ENCODE measurements around the gene AEN.

Gene AEN

GRCh38 chr15:88613074-88613944, 7.8 kb upstream of the AEN start:
- no peak for DNase-seq

GRCh38 chr15:88615303-88616107, 5.6 kb upstream of the AEN start:
- no peak for DNase-seq

- DNase-seq: no peak
Measured at GRCh38 chr15:88616240-88616639, 4.9 kb upstream of the AEN start.

GRCh38 chr15:88617031-88617722, 4.0 kb upstream of the AEN start:
- DNase-seq: no peak

GRCh38 chr15:88617790-88618189, 3.4 kb upstream of the AEN start:
- DNase-seq: no peak

GRCh38 chr15:88618686-88619085, 2.5 kb upstream of the AEN start:
- DNase-seq: no peak

GRCh38 chr15:88619796-88620195, 1.3 kb upstream of the AEN start:
- DNase-seq: no peak

GRCh38 chr15:88621789-88622604, 857 bp downstream of the AEN start:
- DNase-seq: peak; percentile 14

- DNase-seq: no peak
Measured at GRCh38 chr15:88622605-88622975, 1.4 kb downstream of the AEN start.

GRCh38 chr15:88623061-88623460, 1.9 kb downstream of the AEN start:
- no peak for DNase-seq

- DNase-seq: no peak
Measured at GRCh38 chr15:88623632-88624031, 2.5 kb downstream of the AEN start.

- peak; percentile 33 for DNase-seq
Measured at GRCh38 chr15:88624156-88624970, 3.2 kb downstream of the AEN start.

- DNase-seq: no peak
Measured at GRCh38 chr15:88624971-88625490, 3.9 kb downstream of the AEN start.

- no peak for DNase-seq
Measured at GRCh38 chr15:88625943-88626741, 5.0 kb downstream of the AEN start.

GRCh38 chr15:88627463-88627862, 6.3 kb downstream of the AEN start:
- DNase-seq: peak; percentile 51

- DNase-seq: no peak
Measured at GRCh38 chr15:88628018-88628654, 7.0 kb downstream of the AEN start.

- no peak for DNase-seq
Measured at GRCh38 chr15:88629071-88629470, 7.9 kb downstream of the AEN start.

- DNase-seq: no peak
Measured at GRCh38 chr15:88630141-88630721, 9.1 kb downstream of the AEN start.

- DNase-seq: no peak
Measured at GRCh38 chr15:88630798-88631463, 9.8 kb downstream of the AEN start.

Data from effector CD8-positive, alpha-beta T cell (primary cell).